GM18873 (cell line): ENCODE results near the gene MYBPH.

Source experiments
- ATAC-seq: cut with Tn5 transposase; IDR thresholded peaks from one replicate; pipeline ENCODE4 v1.9.1; 2021; ENCODE audit warnings: mild to moderate bottlenecking, moderate library complexity, moderate number of reproducible peaks; ENCODE audit not compliant: unreplicated experiment, low FRiP score

The MYBPH gene

GRCh38 chr1:203201516-203202205, 26.0 kb upstream of the MYBPH start:
- no peak for ATAC-seq

GRCh38 chr1:203200916-203201315, 25.3 kb upstream of the MYBPH start:
- ATAC-seq, result no peak

GRCh38 chr1:203199816-203200571, 24.4 kb upstream of the MYBPH start:
- no peak for ATAC-seq

GRCh38 chr1:203199481-203199815, 23.8 kb upstream of the MYBPH start:
- ATAC-seq, result no peak

GRCh38 chr1:203199002-203199401, 23.4 kb upstream of the MYBPH start:
- ATAC-seq, result no peak

- no peak for ATAC-seq
Measured at GRCh38 chr1:203197625-203198024, 22.0 kb upstream of the MYBPH start.

GRCh38 chr1:203196371-203196770, 20.7 kb upstream of the MYBPH start:
- no peak for ATAC-seq

- no peak for ATAC-seq
Measured at GRCh38 chr1:203190949-203191348, 15.3 kb upstream of the MYBPH start.

- no peak for ATAC-seq
Measured at GRCh38 chr1:203189951-203190352, 14.3 kb upstream of the MYBPH start.

GRCh38 chr1:203188686-203189232, 13.1 kb upstream of the MYBPH start:
- ATAC-seq, result no peak

GRCh38 chr1:203187689-203188264, 12.2 kb upstream of the MYBPH start:
- no peak for ATAC-seq

- no peak for ATAC-seq
Measured at GRCh38 chr1:203187304-203187685, 11.7 kb upstream of the MYBPH start.

- no peak for ATAC-seq
Measured at GRCh38 chr1:203186446-203187303, 11.0 kb upstream of the MYBPH start, which contains the start of gene CHI3L1. TSS of gene CHI3L1 (minus strand) at chr1:203186704. CDS start at chr1:203186623, 81 bp downstream.

GRCh38 chr1:203186091-203186445, 10.4 kb upstream of the MYBPH start:
- ATAC-seq, result no peak

- ATAC-seq, result no peak
Measured at GRCh38 chr1:203185585-203185984, 10.0 kb upstream of the MYBPH start.

- ATAC-seq, result no peak
Measured at GRCh38 chr1:203185061-203185461, 9.4 kb upstream of the MYBPH start.

- no peak for ATAC-seq
Measured at GRCh38 chr1:203184467-203184866, 8.8 kb upstream of the MYBPH start.

- no peak for ATAC-seq
Measured at GRCh38 chr1:203183828-203184227, 8.2 kb upstream of the MYBPH start.

GRCh38 chr1:203182387-203182953, 6.8 kb upstream of the MYBPH start:
- ATAC-seq, result no peak
